ENCODE data around the gene HSPA4.
"Not testable (repeated sequence)": the region's sequence is repeated elsewhere in the genome, so short reads cannot be mapped to it uniquely, and the experiment has no call there.

HSPA4 gene

DNA sequence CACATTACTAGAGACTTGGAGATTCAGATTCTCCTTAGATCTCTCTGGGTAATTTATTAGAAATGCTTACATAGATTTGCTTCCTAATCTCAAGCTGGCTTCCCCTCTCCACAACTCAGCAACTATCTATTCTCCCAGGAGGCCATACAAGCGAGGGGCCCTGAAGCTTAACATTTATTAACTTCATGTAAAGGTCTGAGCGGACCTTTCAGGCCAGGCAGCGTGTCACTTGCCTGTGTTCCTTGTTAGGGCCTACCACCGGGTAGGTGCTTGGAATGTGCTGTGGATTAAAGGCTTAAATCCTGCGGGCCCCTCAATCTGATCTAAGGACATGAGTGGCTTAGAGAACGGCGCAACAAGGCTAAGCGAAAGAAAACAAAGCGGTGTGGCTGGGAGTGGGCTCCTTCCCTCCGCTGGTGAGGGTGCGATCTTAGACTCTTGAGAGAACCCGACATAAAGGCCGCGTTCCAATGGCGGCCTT lies 712 bp upstream of the HSPA4 start:
- no peak for DNase-seq

DNA sequence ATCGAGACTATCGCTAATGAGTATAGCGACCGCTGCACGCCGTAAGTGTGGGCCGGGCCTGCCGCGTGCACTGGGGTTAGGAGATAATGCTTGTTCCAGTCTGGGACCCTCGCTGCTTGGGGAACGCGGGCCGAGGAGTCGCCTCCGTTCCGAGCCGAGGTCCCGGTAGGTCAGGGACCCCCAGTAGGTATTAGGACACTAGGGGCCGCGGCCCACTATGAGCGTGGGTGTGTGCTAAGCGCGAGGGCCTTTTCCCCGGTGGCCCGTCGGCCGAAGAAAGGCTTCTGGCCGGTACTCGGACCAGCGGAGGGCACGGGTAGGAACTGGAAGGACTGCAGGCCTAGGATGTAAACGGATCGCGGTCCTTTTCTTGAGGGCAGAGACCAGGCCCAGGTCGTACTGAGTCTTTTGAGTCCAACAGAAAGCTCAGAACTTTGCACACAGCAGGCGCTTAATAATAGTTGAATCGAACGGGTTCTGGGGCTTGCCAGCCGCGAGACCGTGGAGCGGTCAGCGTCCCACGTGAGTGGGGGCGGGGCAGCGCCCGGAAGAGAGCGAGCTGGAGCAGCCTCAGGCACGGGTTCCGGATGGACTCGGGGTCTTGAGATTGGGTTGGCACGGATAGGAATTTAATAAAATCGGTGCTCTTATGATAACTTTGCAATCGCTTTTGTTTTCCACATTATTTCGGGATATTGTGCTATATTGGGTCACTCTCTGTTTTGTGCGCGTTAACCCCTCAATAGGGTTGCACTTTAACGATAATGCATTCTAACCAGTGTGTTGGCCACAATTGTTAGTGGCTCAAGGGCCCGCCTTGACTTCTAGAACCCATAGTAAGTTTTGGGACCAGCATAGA lies 733 bp downstream of the HSPA4 start:
- DNase-seq: peak; percentile 55

DNA sequence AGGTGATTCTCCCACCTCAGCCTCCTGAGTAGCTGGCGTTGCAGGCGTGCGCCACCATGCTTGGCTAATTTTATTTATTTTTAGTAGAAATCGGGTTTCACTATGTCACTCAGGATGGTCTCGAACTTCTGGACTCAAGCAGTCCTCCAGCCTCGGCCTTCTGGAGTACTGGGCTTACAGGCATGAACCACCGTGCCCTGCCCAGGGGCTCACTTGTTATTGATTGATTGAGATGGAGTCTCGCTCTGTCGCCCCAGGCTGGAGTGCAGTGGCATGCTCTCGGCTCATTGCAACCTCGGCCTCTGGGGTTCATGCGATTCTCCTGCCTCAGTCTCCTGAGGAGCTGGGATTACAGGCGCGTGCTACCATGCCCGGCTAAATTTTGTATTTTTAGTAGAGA lies 1.6 kb downstream of the HSPA4 start:
- no peak for DNase-seq

DNA sequence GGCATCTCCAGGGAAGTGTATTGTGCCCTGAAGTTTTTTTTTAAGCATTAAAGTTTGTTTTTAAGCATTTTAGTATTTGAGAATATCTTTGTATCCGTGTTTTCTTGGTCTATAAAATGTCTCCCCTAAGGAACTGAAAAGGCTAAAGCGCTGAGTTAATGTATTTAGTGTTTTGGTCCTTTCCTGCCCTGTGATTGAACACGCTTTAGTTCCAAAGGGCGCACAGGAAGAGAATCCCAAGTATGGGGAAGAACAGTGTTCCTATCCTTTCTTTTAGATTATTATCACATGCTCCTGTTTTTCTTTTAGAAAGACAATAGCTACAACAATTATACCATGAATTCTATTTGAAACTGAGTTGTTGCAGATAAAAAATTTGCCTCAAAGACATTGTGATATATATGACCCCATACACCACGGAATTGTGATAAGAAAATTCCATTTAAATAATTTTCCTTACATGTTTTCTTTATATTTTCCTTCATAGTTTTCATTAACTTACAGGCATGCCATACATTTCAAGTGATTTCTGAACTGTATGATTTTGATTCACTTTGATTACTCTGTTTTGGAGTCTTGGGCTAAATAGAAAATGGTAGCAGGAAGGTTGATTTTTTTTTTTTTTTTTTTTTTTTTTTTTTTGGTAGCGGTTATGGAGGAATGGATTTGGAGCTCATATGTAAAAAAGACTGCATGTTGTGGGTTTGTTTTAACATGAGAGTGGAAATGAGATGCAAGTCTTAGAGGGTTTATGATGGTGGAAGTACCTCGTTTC lies 3.1 kb downstream of the HSPA4 start:
- no peak for DNase-seq

DNA sequence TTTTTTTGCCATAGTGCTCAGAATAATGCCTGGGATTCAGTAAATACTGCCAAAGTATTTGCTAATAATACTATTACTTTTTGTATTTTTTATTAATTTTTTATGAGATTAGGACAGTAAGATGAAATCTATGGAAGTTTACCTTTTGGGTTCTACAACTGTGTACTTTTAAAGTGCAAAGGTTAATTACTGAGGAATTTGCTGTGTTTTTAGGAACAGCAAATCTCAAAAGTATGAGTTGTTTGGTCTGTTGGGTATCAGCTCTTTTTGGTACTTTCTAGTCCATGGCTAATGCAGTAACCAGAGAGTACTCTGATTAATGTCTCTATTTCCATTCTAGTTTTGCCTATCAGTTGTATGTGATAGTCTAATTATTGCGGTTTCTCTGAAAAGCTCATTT lies 5.1 kb downstream of the HSPA4 start:
- DNase-seq: no peak

DNA sequence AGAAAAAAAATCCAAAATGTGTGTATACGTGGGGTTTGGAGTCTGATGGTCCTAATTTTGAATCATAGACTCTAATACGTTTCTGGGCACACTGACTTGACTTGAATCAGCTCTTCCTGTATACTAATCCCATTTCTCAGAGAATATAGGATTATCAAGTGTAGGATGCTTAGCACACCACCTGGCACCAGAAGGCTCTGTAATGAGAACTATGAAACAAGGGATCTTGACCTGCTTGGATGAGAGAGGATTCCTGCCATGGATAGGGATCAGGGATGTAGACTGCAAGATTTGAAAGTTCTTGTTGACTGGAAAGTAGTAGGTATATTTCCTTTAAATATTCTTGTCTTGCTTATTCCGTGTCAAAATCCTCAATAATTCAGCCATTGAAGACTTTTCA lies 7.8 kb downstream of the HSPA4 start:
- DNase-seq: no peak

DNA sequence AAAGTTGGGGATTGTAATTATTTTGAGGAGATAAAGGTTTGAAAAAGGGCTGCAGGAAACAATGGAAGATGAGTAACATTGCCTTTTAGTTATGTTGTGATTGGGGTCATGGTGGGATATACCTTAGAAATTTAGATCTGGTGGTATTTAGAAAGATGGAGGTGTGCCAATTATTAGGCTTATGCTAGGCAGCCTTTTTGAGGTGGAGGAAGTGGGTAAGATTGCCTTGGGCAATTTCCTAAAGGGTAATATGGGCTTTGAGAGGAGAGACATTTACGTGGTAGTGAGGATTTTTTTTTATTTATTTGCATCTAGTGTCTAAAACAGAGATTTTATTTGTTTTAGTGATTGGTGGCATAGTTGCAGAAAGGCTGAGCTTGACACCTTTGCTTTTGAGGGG lies 10.5 kb downstream of the HSPA4 start:
- DNase-seq: no peak

DNA sequence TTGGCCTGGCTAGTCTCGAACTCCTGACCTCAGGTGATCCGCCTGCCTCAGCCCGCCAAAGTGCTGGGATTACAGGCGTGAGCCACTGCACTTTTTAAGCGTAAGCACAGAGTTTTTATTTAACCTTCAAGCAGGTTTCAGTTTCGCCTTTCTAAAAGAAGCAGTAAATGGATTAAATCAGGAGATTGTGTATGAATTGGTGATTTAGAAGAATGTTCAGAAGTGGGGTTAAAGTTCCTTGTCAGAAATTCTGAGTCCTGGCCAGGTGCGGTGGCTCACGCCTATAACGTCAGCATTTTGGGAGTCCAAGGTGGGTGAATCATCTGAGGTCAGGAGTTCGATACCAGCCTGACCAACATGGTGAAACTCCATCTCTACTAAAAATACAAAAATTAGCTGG lies 12.2 kb downstream of the HSPA4 start:
- no peak for DNase-seq

DNA sequence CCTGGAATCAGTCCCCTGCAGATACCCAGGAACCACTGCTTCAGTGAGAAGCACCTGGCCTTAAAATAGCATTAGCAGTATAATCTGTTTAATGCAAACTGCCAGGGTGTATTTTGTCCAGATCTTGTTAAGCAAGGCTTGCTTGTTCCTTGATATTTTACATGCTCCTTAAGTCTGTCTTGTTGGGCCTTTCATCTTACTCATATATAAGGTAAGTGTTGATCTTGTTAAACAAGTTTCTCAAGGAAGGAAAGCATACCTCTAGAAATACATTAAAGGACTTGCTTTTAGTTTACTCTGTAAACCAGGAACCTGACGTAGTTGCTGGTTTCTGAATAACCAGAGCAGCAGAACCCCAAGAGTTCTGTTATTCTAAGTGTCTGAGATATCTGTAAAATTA lies 13.7 kb downstream of the HSPA4 start:
- DNase-seq: no peak

DNA sequence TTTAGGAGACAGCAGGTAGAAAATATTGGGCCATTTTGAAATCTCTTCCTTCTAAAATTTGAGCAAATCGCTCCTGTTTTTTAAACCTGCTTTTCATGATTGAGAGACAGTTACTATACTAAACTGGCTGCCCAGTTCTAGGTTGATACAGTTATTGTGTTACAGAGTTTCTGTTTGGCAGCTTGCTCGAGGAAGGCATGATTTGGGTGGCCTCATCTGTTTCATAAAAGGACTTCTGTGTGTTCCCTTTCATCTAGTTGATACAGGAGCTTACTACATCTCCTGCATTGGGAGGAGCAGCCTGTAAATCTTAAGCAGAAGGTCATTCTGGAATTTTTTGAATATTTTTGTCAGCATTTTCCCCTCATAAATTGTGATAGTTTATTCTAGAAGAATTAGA lies 14.2 kb downstream of the HSPA4 start:
- no peak for DNase-seq

DNA sequence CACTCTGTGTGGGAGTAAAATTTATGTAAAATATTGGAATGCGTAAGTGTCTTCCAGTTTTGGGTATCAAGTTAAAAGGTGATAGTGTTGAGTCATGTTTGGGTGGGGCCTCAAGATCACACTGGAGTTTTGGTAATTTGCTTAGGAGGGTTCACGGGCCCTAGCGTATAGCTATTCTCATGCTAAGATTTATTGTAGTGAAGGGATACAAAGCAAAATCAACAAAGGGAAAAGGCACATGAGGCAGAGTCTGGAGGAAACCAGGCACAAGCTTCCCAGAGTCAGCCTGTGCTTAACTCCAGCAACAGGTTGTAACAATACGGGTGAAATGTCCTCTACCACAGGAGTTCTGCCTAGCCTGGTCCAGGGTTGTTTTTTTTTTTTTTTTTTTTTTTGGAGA lies 20.2 kb downstream of the HSPA4 start:
- no peak for DNase-seq

DNA sequence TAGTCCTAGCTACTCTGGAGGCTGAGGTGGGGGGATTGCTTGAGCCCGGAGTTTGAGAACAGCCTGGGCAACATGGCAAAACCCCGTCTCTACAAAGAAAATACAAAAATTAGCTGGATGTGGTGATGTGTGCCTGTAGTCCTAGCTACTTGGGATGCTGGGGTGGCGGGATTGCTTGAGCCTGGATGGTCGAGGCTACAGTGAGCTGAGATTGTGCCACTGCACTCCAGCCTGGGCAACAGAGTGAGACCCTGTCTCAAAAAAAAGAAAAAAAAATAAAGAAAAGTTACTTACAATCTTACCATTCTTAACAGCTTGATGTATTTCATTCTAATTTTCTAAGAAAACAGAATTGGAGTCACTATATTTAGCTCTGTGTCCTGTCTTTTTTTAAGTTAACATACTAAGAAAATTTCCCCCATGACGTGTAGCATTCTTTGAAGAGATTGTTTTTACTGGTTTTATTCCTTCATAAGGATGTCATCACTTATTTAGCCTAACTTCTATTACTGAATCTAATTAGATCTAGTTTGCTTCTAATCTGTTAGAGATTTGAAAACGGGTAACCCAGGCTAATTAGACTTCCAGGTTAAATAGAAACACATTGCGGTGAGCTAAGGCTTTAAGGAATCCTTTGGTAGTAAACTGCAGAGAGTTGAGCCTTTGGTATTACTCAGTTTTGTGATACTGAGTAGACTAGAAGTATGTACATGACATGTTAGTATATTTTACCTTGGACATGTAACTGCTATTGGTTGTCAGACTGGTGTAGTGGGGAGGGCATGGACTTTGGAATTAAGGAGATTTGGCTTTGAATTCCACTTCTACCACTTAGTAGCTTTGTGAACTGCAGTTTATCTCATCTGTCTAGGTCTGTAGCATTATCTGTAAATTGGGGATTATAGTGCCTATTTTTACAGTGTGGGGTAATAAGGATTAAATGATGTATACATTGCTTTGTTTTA lies 24.0 kb downstream of the HSPA4 start:
- DNase-seq: no peak

DNA sequence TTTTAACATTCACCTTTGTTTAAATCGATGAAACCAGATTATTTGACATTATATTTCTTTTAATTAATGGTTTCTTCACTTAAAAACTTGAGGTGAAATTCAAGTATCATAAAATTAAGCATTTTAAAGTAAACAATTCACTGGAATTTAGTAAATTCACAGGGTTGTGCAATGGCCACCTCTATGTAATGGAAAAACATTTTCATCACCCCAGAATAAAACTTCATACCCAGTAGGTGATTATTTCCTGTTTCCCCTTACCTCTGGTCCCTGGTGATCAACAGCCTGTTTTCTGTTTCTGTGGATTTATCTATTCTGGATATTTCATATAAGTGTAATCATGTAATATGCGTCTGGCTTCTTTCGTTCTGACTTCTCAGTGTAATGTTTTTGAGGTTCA lies 27.2 kb downstream of the HSPA4 start:
- no peak for DNase-seq

DNA sequence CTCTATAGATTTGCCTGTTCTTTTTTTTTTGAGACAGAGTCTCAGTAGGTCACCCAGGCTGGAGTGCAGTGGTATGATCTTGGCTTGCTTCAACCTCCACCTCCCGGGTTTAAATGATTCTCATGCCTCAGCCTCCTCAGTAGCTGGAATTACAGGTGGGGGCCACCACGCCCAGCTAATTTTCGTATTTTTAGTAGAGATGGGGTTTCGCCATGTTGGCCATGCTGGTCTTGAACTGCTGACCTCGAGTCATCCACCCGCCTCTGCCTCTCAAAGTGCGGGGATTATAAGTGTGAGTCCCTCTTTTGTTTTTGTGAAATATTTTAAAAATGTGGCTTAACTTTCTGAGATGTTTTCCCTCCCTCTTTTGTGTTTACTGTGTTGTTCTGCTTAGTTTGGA lies 29.2 kb downstream of the HSPA4 start:
- DNase-seq: no peak

DNA sequence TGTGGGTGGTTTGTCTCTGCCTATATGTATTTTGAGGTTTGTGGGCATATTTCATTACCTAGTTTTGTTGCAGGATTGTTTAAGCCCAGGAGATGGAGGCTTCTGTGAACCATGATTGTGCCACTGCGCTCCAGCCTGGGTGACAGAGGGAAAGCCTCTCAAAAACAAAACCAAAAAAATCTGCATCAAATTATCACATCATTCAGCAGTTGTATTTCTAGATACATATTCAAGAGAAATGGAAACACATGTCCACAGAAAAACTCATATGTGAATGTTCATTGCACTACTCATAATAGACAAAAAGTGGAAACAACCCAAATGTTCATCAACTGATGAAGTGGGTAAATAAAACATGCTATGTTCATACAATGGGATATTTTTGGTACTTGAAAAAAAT lies 29.9 kb downstream of the HSPA4 start:
- no peak for DNase-seq

DNA sequence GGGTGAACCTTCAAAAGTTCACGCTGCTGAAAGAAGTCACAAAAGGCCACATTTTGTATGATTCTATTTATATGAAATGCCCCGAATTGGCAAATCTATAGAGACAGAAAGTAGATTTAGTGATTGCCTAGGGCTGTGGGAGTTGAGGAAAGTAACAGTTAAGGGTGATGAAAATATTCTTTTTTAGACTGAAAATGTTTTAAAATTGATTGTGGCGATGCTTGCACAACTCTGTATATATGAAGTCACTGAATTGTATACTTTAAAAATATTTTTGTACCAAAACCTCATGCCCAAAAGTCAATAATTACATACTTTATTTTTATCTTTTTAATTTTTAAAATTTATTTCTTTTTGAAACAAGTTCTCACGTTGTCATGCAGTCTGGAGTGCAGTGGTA lies 30.3 kb downstream of the HSPA4 start:
- DNase-seq: no peak

DNA sequence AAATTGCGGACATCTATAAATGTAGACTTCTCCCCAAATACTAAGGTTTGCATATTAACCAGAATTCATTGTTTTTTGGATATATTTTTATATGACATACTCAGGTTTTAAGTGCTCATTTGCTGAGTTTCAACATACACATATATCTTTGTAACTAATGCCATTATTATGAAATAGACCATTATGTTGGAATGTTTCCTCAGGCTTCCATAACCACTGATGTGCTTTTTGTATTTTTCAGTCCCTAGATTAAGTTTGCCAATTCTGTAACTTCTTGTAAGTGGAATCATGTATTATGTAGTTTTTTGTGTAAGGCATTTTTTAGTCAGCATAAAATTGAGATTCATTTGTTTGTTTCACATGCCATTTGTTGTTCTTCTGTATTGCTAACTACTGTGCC lies 32.1 kb downstream of the HSPA4 start:
- DNase-seq: no peak

DNA sequence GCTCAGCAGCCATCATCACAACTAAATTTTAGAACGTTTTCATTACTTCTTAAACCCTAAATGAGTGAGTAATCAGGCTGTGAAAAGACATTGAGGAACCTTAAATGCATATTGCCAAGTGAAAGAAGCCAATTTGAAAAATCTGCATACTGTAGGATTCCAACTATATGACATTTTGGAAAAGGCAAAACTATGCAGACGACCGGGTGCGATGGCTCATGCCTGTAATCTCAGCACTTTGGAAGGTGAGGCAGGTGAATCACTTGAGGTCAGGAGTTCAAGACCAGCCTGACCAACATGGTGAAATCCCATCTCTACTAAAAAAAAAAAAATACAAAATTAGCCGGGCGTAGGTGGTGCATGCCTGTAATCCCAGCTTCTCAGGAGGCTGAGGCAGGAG lies 33.4 kb downstream of the HSPA4 start:
- not testable (repeated sequence) for DNase-seq

DNA sequence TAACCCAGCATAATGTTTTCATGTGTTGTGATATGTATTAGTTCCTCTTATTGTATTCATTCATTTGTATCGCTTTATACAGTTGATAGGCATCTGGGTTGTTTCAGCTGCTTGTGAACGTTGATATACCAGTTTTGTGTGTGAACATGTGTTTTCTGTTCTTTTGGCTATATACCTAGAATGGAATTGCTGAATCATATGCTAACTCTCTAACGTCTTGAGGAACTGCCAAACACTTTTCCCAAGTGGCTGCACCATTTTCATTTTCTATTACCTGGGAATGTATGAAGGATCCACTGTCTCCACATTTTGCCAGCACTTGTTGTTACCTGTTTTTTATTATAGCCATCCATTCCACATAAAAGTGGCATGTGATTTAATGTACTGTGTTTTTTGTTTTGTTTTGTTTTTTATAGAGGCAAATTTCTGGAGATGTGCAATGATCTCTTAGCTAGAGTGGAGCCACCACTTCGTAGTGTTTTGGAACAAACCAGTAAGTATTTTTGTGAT lies 34.6 kb downstream of the HSPA4 start:
- no peak for DNase-seq

DNA sequence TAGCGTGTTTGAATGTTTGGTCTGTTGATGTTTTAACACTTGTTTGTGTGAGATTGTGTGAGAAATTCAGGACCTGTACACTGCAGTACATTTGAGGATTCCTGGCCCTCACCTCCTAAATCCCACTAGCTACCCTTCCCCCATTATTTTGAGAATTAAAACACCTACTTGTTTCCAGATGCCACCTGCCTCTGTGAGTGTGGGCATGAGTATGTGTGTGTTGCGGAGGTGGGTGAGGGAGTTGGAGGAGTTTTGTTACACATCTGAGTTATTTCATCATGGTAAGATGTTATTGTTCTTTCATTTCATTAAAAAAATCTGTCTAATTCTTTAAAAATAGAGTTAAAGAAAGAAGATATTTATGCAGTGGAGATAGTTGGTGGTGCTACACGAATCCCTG lies 36.3 kb downstream of the HSPA4 start:
- DNase-seq: no peak

DNA sequence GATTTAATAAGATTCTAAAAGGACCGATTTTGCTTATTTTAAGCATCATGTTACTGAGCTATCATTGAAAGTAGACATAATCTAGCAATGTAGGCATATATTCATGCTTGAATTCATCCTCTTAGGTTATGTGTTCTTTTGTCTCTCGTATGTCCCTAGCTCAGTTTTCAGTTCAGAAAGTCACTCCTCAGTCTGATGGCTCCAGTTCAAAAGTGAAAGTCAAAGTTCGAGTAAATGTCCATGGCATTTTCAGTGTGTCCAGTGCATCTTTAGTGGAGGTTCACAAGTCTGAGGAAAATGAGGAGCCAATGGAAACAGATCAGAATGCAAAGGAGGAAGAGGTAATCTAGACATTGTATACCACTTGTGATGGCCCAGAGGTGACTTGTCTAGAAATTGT lies 39.2 kb downstream of the HSPA4 start:
- DNase-seq: no peak

DNA sequence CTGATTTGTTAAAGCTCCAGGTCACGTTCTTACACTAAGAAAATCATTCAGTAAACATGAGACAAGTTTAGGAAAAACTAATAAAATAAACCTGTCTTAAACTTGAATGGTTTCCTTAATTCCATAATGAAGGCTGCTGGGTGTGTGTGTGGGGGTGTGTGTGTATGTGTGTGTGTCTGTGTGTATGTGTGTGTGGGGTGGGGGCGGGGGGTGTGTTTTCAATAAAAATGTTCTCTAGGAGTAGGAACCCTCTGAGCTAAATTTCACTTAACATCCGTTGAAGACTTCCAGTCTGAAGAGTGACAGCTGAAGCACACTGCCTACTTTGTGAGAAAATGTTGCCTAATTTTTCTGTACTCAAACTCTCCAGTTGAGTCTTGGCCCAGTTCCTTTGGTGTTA lies 54.5 kb downstream of the HSPA4 start:
- no peak for DNase-seq
